NCI-H1694 (cell line): Measurements from ENCODE around the gene NFYC.

ENCODE experiments used
- DNase-seq: peaks from one replicate; lab custom pipeline; 2025; lab: John Stamatoyannopoulos, UW

The NFYC gene

DNA sequence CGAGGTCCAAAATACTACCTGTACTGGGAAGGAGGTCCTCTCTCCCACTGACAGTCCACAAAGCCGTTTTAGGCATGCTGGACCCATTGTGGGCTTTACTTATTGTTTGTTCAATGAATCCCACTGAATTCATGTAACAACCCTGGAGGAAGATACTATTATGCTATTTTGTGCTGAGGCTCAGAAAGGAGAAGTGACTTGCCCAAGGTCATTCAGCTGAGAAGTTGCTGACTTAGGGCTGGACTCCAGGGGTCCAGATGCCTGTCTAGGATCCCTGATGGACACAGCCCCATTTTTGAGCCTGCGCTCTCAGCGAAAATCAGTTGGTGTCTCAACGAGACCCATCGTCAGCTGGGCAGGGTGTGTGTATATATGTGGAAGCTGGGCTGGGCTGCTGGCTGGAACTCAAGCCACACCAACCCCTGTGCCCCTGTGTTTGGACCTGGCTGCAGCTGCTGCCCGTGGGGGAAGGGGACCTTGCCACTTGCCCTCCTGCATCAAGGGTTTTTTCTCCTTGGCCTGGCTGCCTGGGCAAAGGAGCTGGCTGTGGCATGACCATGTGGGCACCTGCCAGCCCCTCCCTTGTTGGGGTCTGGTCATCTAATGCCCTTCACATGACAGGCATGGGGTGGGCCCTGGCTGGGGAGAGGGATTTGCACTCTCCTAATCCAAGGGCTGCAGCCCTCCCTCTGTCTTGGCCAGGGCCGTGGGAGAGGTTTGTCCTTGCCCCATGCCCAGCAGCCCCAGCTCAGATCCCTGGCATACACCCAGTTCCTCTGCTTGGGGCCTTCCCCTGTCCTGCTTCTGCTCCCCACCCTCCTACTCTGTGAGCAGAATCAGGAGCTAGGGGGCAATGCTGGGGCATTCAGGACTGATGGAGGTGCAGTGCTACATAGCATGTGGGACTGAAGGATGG lies 107.1 kb downstream of the NFYC start:
- no peak for DNase-seq

DNA sequence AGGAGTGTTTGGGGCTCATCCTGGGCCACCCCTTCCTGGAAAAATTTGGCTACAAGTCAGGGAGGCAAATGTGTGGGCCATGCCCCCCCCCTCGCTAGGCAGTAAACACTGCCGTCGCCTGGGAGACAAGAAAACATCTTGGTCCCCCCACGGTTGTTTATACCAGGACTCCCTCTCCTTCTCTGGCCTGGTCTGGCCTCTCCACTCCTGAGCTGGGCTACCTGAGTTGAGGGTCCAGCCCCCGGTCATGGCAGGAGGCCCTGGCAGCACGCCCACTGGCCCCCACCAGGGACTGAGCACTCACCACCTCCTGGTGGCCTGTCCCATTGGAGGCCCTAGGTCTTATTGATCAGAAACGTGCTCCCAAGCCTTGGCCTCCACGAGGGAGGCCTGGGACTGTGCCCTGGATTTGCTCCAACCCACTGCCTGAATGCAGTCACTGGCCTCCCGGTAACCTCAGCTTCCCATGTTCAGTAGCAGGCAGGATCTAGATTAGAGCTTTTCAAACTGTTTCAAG lies 107.9 kb downstream of the NFYC start:
- no peak for DNase-seq

DNA sequence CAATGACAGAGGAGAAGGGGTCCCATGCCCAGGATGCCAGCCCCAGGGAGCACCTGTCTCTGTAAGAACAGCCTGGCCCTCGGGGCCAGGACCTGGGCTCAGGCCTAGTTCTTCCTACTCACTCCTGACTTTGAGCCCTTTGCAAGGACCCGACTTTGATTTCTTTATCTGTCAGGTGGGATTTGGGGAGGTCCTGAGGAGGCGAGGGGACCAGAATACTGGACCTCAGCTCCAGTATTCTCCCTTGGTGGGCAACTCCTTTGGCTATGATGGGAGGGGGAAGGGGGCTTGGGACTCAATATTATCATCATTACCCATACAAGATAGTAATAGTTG lies 110.2 kb downstream of the NFYC start:
- no peak for DNase-seq

DNA sequence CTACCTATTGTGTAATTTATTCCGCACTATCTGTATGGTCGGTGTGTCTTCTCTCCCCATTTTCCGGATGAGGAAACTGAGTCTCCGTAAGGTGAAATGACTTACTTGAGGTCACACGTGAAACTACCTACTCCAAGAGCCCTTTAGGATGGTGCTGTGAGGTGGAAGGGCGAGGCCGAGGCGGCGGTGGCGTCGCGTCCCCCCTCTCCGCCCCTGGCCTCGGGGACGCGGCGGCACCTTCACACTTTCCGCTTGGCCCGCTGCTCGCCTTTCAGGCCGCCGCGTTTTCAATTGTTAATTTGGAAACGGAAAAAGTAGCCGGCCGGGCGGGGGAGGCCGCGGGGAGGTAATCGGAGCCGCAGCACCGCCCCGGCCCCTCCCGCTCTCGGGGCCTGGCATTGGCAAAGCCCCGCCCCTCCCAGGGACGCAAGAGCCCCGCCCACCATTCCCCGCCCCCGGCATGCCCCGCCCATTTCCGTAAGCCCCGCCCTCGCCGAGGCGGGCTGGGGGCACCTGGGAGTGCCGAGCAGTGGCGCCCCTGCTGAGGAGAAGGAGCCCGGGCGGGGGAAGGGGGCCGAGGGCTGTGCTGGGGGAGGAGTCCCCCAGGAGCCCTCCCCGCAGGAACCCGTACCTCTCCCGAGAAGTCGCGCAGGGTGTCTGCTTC lies 110.7 kb downstream of the NFYC start:
- DNase-seq = no peak

- DNase-seq = no peak
Observed at GRCh38 chr1:40802742-40803113, 111.2 kb downstream of the NFYC start.

DNA sequence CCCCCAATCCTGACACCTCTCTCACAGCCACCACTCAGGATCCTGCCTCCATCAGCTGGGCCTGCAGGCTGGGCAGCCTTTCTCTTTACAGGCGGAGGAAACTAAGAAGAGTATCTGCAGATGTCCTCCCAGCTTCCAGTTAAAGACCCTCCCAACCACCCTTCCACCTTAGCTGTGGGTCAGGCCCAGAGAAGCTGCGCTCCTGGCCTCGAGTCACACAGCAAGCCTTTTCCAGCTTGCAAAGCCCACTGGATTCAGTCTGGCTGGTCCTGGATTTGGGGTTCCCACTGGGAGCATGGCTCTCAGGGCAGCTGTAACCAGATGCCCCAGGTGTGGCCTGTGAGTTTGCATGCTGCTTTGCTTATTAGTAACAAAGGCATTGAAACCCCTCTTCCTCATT lies 111.9 kb downstream of the NFYC start:
- no peak for DNase-seq

GRCh38 chr1:40803902-40804301 lies 112.4 kb downstream of the NFYC start:
- no peak for DNase-seq

- no peak for DNase-seq
Observed at GRCh38 chr1:40806240-40806639, 114.7 kb downstream of the NFYC start.

DNA sequence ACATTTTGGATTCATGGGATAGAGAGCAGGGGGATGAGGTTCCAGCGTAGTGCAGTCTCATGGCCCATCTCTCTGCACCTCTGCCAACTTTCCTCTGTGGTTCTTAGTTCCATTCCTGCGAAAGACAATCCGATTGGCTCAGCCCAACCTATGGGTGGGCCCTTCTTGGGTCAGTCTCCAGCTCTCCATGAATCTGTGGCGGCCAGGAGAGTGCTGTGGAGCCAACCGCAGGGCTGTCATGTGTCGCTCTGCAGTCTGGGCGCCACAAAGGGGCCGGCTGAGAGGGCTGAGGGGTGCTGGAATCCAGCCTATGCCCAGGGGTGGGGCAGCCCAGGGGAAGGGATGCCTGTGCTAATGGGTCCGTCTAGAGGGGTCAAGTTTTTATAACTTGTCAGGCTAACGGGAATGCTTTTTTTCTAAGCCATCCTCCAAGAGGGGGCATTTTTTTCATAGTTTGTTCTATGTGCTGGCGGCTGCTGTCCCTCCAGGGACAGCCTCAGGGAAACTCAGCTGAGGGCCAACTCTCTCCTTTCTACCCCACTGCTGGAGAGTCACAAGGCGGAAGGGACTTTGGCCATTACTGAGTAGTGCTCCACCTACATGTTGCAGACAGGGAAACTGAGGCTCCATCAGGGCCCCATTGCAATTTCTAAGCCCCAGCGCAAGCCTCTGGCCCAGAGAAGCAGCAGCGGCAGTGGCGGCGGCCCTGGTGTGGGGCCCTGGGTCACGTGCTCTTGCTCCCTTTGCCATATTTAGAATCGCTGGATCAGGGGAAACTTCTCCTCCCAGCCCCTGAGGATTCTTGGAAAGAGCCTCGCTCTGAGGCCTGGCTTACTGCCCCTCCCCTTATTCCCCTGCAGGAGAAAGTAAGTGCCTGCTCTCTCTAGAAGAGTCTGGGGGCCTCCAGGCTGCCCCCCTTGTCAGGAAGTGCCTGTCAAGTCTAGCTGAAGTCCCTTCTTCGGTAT lies 115.5 kb downstream of the NFYC start:
- DNase-seq = no peak

DNA sequence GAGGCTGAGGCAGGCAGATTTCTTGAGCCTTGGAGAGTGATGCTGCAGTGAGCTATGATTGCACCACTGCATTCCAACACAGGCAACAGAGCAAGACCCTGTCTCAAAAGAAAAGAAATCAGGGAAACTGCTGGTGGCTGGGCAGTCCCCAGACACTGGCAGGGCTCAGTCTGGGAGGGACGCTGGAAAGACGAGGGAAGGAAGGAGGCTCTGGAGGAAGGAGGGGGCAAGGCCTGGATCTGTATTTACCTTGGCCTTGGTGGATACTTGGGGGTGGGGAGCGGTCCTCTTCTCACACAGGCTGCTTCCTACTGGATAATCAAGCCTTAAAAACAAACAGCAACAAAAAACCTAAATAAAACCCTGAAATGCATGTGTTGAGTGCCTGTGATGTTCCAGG lies 116.5 kb downstream of the NFYC start:
- no peak for DNase-seq

- no peak for DNase-seq
Observed at GRCh38 chr1:40808444-40808843, 116.9 kb downstream of the NFYC start.

DNA sequence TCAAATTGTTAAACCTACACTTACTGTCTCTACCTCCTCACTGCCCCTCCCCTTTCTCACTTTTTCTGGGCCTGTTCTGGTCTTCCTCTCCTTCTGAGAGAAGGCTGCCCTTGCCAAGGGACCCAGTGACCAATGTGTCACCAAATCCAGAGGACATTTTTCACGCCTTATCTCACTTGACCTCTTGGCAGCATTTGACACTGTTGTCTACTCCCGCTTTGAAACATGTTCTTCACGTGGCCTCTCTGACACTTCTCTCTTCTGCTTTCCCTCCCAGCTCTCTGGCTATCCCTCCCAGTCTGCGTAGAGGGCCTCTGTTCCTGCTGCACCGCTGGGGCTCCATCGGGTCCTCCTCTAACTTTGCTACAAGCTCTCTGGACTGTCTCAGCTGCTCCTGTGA lies 117.4 kb downstream of the NFYC start:
- no peak for DNase-seq

GRCh38 chr1:40810927-40811326 lies 119.4 kb downstream of the NFYC start:
- no peak for DNase-seq

GRCh38 chr1:40815420-40815819 lies 123.9 kb downstream of the NFYC start:
- no peak for DNase-seq

GRCh38 chr1:40817791-40818263 lies 126.3 kb downstream of the NFYC start:
- no peak for DNase-seq

DNA sequence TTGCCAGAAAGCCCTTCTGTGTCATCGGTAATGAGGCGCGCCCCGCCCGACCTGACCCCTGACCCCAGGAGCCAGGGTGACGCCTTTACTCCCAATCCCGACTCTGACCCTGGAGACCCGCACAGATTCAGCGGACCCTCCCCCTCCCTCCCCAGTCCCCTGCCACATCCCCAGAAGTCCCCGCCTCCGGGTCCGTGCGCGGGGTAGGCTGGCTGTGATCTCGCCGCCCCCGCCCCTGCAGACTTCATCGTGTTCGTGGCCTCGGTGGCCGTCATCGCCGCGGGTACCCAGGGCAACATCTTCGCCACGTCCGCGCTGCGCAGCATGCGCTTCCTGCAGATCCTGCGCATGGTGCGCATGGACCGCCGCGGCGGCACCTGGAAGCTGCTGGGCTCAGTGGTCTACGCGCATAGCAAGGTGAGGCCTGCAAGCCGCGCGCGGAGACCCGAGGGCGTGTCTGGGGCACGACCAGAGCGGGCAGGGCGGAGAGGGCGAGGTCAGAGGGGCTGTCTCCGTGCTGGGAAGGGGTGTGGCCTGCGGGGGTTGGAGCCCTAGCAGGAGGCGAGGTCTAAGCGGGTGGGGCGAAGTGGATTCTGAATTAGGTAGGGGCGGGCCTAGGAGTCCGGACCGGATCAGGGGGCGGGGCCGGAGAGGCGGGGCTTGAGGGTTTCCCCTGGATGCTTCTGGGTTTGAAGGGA lies 126.9 kb downstream of the NFYC start:
- no peak for DNase-seq

DNA sequence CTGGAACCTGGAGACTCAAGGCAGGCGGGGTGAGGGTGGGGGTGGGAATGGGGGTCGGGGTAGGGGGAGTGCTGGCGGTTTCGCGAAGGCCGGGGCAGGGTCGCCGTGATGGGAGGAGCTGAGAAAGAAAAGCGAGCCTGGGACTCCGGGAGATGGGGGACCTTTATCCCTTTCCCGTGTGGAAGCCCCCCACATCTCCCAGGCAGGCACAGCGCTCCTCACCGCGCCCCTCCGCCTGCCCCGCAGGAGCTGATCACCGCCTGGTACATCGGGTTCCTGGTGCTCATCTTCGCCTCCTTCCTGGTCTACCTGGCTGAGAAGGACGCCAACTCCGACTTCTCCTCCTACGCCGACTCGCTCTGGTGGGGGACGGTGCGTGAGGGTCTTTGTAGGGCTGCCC lies 127.6 kb downstream of the NFYC start:
- no peak for DNase-seq

DNA sequence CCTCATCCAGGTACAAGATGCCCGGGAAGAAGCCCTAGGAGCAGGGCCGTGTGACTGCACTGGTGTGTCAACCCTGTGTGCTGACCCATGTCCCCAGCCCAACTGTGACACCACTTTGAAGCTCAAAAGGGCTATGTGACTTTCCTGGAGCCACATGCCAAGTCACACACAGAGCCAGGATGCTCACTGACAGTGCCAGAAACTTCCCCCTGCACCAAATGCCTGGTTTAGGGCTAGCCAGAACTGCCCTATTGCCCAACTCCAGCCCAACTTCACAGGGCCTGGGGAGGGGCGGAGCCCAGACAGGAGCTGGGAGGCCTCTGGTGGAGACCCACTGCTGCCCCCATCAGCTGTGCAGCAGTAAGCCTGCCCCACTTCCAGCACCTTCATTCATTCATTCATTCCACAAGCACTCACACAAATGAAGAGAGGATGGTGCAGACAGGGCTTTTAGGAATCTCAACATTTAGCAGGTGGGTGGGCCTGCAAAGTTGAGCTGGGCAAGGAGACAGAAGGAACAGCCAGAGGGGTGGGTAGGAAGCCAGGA lies 128.8 kb downstream of the NFYC start:
- no peak for DNase-seq
